Frontal cortex (tissue), 4 donors: ENCODE data around the gene SPTLC2. TPM values are rescaled to one million over a fixed set of nuclear protein-coding genes. Genes with fewer than 3 reads are reported as not detected.
"Not testable (repeated sequence)": the region's sequence is repeated elsewhere in the genome, so short reads cannot be mapped to it uniquely, and the experiment has no call there.

Experiments used
- DNase-seq, 2 donors: peaks; one replicate each; pipeline ENCODE4 v3.0.0; 2012; ENCODE audit warnings: low spot score in 2 of 2
- FAIRE-seq: peaks from 2 replicates; lab custom pipeline; 2012; peaks lifted over from hg19 to GRCh38; lab: Jason Lieb, UNC
- total RNA-seq: library from RNA; depleted of rRNA; stranded (reverse); fragments of >200 nt; gene quantifications from one replicate; pipeline ENCODE4 v1.2.3, GENCODE V29; 2014
- donor health status: control.
- donor health status: control.
- donor health status: control.

The SPTLC2 gene, protein sequence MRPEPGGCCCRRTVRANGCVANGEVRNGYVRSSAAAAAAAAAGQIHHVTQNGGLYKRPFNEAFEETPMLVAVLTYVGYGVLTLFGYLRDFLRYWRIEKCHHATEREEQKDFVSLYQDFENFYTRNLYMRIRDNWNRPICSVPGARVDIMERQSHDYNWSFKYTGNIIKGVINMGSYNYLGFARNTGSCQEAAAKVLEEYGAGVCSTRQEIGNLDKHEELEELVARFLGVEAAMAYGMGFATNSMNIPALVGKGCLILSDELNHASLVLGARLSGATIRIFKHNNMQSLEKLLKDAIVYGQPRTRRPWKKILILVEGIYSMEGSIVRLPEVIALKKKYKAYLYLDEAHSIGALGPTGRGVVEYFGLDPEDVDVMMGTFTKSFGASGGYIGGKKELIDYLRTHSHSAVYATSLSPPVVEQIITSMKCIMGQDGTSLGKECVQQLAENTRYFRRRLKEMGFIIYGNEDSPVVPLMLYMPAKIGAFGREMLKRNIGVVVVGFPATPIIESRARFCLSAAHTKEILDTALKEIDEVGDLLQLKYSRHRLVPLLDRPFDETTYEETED
- total RNA-seq: 23.2 TPM

DNA sequence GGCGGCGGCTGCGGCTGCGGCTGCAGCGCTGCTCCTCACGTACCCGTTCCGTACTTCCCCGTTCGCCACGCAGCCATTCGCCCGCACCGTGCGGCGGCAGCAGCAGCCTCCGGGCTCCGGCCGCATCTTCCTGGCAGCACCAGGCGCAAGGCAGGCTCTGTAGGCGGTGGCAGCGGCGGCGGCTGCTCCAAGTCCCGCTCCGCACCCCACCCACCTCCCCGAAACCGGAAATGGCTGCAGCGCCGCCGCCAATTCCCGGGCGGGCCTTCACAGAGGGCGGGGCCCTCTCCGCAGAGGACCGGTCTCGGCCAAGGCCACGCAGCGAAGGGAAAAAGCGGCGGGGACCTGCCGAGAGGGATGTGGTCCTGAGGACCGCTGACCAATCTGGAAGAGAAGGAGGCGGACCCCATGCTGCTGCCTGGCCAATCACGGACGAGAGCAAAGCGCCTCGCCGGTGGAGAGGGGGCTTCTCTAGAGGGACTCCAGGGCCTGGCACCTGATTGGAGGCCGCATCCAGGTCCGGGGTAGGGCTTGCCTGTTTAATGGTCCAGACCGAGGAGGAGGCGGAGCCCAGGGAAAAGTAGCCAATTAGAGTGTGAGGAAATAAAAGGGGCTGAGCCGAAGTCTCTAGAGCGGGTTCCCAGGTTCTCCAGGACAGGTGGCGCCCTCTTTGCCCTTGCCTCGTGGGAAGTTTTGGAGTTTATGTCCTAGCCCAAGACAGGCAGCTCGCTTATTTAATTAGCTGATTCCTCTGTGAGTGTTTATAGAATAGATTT is at the start of gene SPTLC2:
TSS of gene SPTLC2 (minus strand) at position 184 of the 776 bp plus-strand sequence. CDS start at position 126, 58 bp downstream.
- DNase-seq (peak; percentile 98), FAIRE-seq (peak; percentile 97)

- no peak for FAIRE-seq
Observed at GRCh38 chr14:77663293-77663692, 46.9 kb upstream of the SPTLC2 start.

GRCh38 chr14:77661562-77661961 is 45.1 kb upstream of the SPTLC2 start:
- not testable (repeated sequence) for DNase-seq, FAIRE-seq

More at GRCh38 chr14:77663293-77663692, 46.9 kb upstream of the SPTLC2 start:
- DNase-seq: no peak

DNA sequence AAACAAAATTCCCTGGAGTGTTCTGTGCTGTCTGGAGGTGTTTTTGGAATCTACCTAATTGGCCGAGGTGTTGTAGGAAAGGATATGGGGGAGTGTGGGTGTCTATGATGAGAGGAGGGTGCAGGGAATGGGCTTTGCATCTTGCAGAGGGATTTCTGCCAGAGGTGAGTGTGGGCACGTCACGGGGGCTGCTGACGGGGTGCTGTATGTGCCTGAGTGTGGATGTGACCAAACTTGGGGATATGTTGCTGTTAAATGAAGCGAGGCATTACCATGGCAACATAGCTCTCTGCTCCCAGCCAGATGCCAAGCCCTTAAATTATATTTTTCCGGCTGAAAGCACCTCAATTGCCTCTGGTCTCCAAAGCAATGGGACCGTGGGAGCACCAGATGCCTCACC is 44.3 kb upstream of the SPTLC2 start:
- DNase-seq (peak in 1 of 2 donors; percentile 48), FAIRE-seq (no peak)

DNA sequence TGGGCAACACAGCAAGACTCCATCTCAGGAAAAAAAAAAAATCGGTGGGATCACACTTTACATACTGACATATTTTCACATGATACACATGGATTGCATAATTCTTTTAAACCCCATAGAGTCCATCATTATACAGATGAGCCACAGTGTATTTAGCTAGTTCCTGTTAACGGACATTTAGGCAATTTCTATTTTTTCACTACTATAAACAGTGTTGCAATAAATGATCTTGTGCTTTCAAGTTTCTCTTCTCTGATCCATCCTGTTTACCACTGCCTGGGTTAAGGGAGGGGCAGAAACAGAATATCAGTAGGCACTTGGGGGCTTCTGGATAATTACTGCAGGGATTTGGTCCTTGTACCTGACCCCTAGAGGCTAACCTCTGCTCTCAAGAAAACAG is 43.4 kb upstream of the SPTLC2 start:
- no peak for DNase-seq
- no peak for FAIRE-seq

DNA sequence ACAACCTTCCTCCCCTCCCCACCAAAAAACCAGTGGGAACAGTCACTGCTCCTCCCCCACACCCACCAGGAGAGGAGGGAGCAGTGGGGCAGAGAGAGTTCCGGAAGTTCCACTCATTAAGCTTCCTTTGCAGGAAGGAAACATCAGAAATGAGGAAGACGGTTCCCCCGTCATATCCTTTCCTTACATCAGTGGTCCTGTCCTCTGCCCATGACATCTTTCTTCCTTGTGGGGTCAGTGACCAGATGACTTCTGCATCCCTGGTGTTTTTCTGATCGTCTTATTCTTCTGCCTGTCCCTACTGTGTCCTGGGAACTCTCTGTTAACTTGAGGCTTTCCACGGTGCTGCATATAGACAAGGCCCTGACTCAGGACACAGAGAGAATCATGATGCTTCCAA is 40.8 kb upstream of the SPTLC2 start:
- FAIRE-seq: no peak
- DNase-seq: no peak

DNA sequence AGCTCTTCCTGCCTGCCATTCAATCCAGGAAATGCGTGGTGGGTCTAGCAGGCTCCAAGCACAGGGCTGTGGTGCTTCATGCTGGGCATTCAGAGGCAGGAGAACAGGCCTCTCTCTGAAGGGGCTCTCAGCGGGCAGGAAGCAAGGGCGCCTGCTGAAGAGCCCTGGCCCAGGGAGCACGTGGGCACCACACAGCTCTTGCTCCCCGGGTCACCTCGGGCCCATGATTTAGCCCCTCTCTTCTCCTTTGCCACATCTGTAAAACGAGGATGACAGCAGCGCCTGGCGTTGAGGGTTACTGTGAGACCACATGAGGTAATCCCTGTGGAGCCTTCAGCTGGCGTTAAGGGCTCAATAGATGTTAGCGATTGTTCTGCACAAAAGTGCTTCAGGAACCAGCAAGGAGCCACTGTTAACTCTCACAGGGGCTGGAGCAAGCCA is 37.6 kb upstream of the SPTLC2 start:
- no peak for DNase-seq
- FAIRE-seq: no peak

DNA sequence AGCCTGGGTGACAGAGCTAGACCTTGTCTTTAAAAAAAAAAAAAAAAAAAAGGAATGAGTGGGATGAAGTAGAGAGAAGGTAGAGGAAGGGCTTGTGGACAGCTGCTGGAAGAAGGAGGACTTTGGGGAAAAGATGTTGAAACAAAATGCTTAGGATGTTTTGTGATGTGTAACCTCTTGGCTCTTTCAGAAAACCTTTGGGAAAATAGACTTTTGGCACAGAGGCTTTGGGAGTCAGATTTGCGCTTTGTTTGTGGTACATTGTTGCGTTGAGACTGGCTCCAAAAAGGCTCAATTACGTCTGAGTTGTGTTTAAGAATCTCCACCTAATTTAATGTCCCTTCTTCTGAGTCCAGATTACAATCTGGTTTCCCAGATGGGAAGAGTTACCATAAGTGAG is 32.9 kb upstream of the SPTLC2 start:
- no peak for FAIRE-seq
- no peak for DNase-seq

DNA sequence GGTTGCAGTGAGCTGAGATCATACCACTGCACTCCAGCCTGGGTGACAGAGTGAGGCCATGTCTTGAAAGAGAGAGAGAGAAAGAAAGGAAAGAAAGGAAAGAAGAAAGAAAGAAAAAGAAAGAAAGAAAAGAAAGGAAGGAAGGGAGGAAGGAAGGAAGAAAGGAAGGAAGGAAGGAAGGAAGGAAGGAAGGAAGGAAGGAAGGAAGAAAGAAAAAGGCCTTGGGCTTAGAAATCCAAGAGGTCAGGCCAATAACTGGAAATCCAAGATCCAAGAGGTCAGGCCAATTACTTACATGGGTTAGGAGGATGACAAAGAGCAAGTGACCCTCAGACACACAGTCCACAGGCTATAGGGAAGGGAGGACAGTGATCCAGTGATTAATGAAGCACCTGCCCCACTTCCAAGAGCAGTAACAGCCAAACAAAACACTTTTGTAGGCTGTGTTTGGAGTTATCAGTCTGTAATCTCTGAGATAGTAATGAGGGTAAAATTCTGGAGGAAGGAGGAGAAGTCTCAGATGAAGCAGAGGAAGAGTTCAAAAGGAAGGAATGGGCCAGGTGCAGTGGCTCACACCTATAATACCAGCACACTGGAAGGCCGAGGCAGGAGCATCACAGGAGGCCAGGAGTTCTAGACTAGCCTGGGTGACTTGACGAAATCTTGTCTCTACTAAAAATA is 32.2 kb upstream of the SPTLC2 start:
- DNase-seq (no peak), FAIRE-seq (no peak)

DNA sequence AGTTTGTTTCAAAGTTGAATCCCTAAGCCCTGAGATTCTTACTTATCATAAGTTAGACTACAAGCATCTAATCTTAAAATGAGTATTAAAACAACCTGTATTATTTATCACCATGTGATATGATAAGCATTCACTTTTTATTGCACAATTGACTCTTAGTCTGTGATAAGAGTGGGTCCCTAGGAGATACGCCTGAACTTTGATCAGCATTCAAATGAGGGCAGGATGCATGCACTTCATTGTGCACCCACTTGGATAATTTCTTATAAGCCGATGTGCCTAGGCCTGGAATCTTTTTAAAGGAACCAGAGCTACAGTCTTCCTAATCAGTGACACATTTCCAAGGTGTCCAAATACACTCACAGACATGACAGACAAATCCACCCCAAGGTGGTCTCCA is 31.4 kb upstream of the SPTLC2 start:
- DNase-seq: no peak
- FAIRE-seq: no peak

GRCh38 chr14:77646907-77647306 is 30.5 kb upstream of the SPTLC2 start:
- FAIRE-seq: no peak

DNA sequence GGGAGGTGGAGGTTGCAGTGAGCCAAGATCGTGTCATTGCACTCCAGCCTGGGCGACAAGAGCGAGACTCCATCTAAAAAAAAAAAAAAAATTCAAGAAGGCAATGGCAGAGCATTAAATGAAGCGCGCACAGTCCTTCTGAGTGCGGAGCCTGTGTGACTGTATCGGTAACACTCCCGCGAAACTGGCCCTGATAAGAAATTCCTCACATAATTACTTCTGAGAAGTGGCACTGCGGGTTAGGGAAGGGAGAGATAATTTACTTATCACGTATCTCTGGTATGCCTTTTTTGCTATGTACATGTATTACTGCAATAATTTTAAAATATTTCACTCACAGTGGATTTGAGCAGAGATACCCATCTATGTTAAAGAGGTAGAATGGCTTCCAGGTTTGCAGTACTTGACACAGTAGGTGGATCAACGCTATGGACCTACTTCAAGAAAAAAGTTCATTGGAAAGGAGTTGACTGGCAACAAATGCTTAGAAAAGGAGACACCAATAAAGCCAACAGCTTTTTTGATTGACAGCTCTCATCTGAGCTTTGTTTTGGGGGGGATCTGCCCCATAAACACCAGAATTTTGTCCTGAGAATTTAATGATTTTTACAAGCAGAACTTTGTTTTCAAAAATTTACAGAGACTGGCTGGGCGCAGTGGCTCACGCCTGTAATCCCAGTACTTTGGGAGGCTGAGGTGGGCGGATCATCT is 29.2 kb upstream of the SPTLC2 start:
- FAIRE-seq (no peak), DNase-seq (no peak)

More at GRCh38 chr14:77646907-77647306, 30.5 kb upstream of the SPTLC2 start:
- no peak for DNase-seq

DNA sequence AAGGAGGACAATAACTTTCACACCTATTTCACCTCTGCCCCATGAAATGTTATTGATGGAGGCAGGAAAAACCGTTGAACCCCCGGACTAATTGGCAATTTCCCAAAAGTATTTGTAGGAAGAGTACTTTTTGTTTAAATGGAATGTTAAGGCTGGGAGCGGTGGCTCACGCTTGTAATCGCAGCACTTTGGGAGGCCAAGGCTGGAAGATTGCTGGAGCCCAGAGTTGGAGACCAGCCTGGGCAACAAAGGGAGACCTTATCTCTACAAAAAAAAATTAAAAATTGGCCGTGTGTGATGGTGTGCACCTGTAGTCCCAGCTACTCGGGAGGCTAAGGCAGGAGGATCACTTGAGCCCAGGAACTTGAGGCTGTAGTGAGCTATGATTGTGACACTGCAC is 26.0 kb upstream of the SPTLC2 start:
- no peak for FAIRE-seq
- no peak for DNase-seq

DNA sequence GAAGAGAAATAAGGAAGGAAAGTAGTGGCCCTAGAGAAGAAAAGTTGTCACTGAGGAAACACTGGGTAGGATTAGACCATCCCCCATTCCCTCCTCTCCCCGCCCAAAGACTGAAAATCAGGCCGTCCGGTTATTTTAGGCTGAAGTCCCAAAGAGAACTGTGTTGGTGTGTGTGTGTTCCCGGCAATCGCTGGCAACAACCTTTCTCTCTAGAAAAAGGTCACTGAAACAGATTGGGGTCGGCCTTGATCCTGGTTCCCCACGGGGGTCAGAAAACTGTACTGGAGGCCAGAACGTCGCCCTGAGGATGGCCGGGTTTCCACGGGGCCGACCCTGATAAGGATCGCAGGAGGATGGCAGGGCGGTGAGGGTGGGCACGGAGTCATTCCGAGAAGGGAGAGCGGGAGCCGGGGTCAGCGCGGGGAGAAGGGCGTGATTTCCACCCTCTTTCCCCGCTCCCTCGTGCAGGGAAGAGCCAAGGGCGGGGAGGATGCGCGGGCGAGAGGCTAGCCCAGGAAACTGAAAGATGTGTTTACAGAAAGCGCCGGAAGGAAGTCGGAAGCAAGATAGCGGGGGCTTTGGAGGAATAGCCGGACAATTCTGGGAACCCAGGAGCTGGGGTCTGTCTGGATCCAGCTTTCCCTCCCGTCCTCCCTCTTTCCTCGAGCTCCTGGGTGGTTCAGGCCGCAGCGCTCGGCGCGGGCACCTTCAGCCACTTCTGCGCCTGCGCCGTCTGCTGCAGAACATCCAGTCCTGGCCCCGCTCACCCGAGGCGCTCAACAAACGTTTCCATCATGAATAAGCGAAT is 25.3 kb upstream of the SPTLC2 start:
- peak in 1 of 2 donors; percentile 60 for DNase-seq
- no peak for FAIRE-seq

GRCh38 chr14:77640756-77641533 is 24.5 kb upstream of the SPTLC2 start:
- DNase-seq: no peak
- FAIRE-seq: no peak

DNA sequence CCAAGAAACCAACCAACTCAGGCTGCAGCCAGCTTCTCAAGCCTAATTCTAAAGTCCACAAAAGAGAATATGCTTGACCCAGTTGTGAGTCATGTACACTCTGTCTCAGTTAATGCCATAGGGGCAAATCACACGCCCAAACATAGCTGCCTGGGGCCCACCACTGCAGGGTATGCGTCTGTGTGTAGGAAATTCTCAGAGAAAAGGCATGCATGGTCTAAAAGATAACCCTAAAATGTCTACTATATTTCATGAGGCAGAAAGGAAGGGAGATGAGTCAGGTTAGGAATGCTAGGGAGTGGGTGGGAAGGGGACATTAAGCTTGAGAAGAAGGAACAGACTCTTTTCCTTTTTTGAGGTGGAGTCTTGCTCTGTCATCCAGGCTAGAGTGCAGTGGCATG is 22.3 kb upstream of the SPTLC2 start:
- DNase-seq: no peak
- FAIRE-seq: no peak

GRCh38 chr14:77635869-77636268 is 19.4 kb upstream of the SPTLC2 start:
- DNase-seq, FAIRE-seq: not testable (repeated sequence)

- not testable (repeated sequence) for FAIRE-seq, DNase-seq
Observed at GRCh38 chr14:77635466-77635865, 19.0 kb upstream of the SPTLC2 start.
